ENCODE data around the gene NET1.

The NET1 gene

DNA sequence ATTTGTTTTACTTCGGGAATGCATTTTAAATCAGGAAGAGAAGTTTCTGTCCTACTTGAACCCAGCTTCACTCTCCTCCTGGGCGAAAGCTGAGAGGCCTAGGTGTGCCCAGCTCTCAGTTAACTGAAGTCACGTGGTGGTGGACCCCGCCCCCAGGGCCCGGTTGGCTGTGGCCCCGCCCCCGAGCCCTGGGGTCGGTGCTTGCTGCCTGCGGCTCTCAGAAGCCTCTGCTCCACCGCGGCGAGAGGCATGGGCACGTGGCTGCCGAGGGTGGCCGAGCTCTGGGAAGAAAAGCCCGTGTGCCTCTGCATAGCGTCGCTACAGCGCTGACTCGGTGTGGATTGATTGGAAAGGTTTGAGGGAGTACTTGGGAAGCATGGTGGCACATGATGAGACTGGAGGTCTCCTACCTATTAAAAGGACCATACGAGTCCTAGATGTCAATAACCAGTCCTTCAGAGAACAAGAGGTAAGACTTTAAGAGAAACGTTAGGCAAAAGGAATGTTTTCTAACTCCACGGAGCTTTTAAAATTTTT is 34.1 kb downstream of the NET1 start:
- Histone ChIP-seq H3K4me2 (ENCODE audit: low read length) (no peak overlapping the region), H3K9me3 (ENCODE audit: control insufficient read depth, low read length) (no peaks in the 10 kb centered on the region), H3K9ac (no peak overlapping the region), H2AFZ (peak overlapping the region; percentile 36), H3K27me3 (ENCODE audit: control insufficient read depth, insufficient read depth, low read length) (no peaks in the 10 kb centered on the region), H3K36me3 (ENCODE audit: control insufficient read depth, insufficient read depth, low read length) (no peaks in the 10 kb centered on the region), H3K79me2 (no peaks in the 10 kb centered on the region), H3K4me3 (ENCODE audit: low read depth, low read length) (peak overlapping the region; percentile 23), H3K4me1 (no peaks in the 10 kb centered on the region), H3K27ac (no peak overlapping the region)
- TF ChIP-seq, protein P1, sequence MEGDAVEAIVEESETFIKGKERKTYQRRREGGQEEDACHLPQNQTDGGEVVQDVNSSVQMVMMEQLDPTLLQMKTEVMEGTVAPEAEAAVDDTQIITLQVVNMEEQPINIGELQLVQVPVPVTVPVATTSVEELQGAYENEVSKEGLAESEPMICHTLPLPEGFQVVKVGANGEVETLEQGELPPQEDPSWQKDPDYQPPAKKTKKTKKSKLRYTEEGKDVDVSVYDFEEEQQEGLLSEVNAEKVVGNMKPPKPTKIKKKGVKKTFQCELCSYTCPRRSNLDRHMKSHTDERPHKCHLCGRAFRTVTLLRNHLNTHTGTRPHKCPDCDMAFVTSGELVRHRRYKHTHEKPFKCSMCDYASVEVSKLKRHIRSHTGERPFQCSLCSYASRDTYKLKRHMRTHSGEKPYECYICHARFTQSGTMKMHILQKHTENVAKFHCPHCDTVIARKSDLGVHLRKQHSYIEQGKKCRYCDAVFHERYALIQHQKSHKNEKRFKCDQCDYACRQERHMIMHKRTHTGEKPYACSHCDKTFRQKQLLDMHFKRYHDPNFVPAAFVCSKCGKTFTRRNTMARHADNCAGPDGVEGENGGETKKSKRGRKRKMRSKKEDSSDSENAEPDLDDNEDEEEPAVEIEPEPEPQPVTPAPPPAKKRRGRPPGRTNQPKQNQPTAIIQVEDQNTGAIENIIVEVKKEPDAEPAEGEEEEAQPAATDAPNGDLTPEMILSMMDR (IDR thresholded peaks at IDR 0.05) = no peak

DNA sequence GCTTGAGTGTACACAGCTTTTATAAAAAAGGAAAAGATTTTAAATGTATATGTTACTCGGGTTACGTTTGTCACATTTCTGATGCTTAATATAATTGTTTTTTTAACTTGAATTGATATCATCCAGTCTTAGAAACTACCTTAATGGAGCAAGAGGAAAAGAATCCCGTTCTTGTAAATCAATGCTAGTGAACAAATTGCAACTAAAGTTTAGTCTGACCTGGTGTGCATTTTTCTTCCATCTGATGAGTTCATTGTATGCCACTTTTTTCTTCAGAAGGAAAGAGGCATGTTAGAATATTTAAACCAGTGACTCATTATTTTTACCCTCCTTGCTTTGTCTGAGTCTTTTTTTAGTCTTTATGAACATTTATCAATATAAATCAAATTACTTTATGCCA is 34.7 kb downstream of the NET1 start:
- Histone ChIP-seq H3K79me2 (no peaks in the 10 kb centered on the region), H3K4me3 (ENCODE audit: low read depth, low read length) (peak overlapping the region; percentile 23), H3K9me3 (ENCODE audit: control insufficient read depth, low read length) (no peaks in the 10 kb centered on the region), H3K4me2 (ENCODE audit: low read length) (no peak overlapping the region), H3K27ac (no peak overlapping the region), H3K9ac (no peak overlapping the region), H3K4me1 (no peaks in the 10 kb centered on the region), H3K36me3 (ENCODE audit: control insufficient read depth, insufficient read depth, low read length) (no peaks in the 10 kb centered on the region), H3K27me3 (ENCODE audit: control insufficient read depth, insufficient read depth, low read length) (no peaks in the 10 kb centered on the region), H2AFZ (no peak overlapping the region)
- TF ChIP-seq, protein P1 (IDR thresholded peaks at IDR 0.05) = no peak

DNA sequence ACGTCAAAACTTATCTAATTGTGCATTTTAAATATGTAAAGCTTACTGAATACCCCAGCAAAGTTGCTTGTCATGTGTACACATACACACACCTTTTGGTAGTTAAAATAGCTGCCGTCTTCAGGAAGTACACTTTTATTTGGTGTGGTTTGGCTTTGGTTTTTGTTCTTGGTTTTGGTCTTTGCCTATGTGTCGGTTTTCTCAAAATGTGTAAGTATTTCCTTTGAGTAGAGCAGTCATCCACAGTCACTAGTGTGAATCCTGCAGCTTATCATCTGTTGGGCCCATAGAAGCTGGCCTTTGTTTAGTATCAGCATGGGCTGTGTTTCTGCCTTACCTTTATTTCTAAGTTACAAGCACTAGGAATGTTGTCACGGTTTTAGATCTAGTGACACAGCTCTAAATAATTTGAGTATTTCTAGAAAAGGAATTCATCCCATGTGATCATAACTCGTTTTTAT is 35.3 kb downstream of the NET1 start:
- no peaks in the 10 kb centered on the region for H3K4me1 ChIP-seq
- no peak overlapping the region for H3K9ac ChIP-seq
- H3K36me3 ChIP-seq (ENCODE audit: control insufficient read depth, insufficient read depth, low read length) = no peaks in the 10 kb centered on the region
- TF ChIP-seq, protein P1 (IDR thresholded peaks at IDR 0.05) = no peak
- H3K9me3 ChIP-seq (ENCODE audit: control insufficient read depth, low read length) = no peaks in the 10 kb centered on the region
- H3K79me2 ChIP-seq = no peaks in the 10 kb centered on the region
- H3K27me3 ChIP-seq (ENCODE audit: control insufficient read depth, insufficient read depth, low read length) = no peaks in the 10 kb centered on the region
- H3K4me3 ChIP-seq (ENCODE audit: low read depth, low read length) = no peak overlapping the region
- no peak overlapping the region for H3K27ac ChIP-seq
- no peak overlapping the region for H2AFZ ChIP-seq
- no peak overlapping the region for H3K4me2 ChIP-seq (ENCODE audit: low read length)

DNA sequence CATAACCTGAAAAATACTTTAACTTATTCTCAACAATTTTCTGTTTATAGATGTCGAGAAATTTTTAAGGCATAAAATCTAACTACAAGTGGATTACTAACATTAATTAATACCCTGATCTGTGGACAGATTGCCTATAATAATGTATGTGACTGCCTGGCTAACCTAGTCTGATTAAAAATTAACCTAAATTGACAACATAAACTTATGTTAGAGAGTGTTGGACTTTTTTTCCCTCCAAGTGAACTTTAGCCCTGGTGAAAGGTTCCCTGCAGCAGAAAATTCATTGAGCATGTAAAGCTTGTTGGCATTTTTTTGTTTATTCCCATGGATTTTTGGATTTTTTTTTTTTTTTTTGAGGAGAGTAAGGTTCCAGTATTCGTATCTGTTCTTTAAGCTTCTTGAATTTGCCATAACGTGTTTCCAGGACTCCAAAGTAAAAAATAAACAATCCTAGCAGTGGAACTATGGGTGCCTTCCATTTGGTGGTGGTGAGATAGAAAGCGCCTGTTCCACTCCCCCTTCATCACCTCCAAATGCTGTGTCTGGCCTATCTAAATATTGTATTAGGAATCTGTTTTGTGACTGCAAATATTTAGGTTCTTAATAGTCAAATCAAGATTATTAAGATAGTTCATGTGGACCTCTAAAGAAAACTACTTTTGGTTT is 36.1 kb downstream of the NET1 start:
- Histone ChIP-seq H3K9me3 (ENCODE audit: control insufficient read depth, low read length) (no peaks in the 10 kb centered on the region), H3K4me2 (ENCODE audit: low read length) (no peak overlapping the region), H3K79me2 (no peaks in the 10 kb centered on the region), H2AFZ (no peak overlapping the region), H3K4me3 (ENCODE audit: low read depth, low read length) (no peak overlapping the region), H3K36me3 (ENCODE audit: control insufficient read depth, insufficient read depth, low read length) (no peaks in the 10 kb centered on the region), H3K4me1 (no peaks in the 10 kb centered on the region), H3K9ac (no peak overlapping the region), H3K27ac (no peak overlapping the region), H3K27me3 (ENCODE audit: control insufficient read depth, insufficient read depth, low read length) (no peaks in the 10 kb centered on the region)
- TF ChIP-seq, protein P1 (IDR thresholded peaks at IDR 0.05) = no peak

DNA sequence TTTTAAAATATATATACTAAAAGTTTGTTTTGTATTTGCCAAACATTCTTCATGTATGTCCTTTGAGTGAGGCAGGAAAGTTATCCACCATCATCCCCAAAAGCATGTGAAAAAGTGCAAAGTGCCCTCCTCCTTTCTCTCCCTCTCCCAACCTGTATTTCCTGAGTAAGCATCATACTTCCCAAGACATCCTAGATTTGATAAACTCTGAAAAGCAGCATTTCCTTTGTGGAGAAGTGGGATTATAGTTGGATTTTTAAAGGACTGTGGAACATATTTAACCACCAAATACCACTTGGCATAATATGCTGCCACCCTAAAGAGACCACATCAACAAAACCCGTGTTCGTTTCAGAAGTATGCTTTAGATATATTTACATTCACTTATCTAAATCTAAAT is 36.9 kb downstream of the NET1 start:
- Histone ChIP-seq H3K9ac (no peak overlapping the region), H3K4me1 (no peaks in the 10 kb centered on the region)

More for the DNA sequence above, 36.9 kb downstream of the NET1 start:
- H3K27ac ChIP-seq = no peak overlapping the region
- no peak overlapping the region for H2AFZ ChIP-seq
- H3K9me3 ChIP-seq (ENCODE audit: control insufficient read depth, low read length) = no peaks in the 10 kb centered on the region
- no peak overlapping the region for H3K4me3 ChIP-seq (ENCODE audit: low read depth, low read length)
- TF ChIP-seq, protein P1 (IDR thresholded peaks at IDR 0.05) = no peak
- H3K36me3 ChIP-seq (ENCODE audit: control insufficient read depth, insufficient read depth, low read length) = no peaks in the 10 kb centered on the region
- no peaks in the 10 kb centered on the region for H3K27me3 ChIP-seq (ENCODE audit: control insufficient read depth, insufficient read depth, low read length)
- no peak overlapping the region for H3K4me2 ChIP-seq (ENCODE audit: low read length)
- H3K79me2 ChIP-seq = no peaks in the 10 kb centered on the region

All from parathyroid adenoma (tissue), 2 donors.